Measurements from ENCODE around the gene TTI1.

- no peak for TF ChIP-seq CTCF (IDR thresholded peaks at IDR 0.05)
- TF ChIP-seq EZH2 (IDR thresholded peaks at IDR 0.05), result no peak
- no peak for TF ChIP-seq EZH2phosphoT487 (IDR thresholded peaks at IDR 0.05)
Observed at GRCh38 chr20:37999526-38000263, 33.6 kb downstream of the TTI1 start.

Measured in neural progenitor cell (in vitro differentiated cells).